Lower leg skin (tissue), 3 donors: ENCODE data around the gene HERPUD2.

ENCODE experiments used
- POLR2A ChIP-seq, 2 donors: fragments of 450-650 bp; IDR thresholded peaks; one replicate each; pipeline ENCODE4 v1.6.1; 2016 to 2017; ENCODE audit warnings: antibody characterized with exemption in 2 of 2, mild to moderate bottlenecking in 1 of 2, moderate library complexity in 1 of 2
- TF ChIP-seq, protein P1 (sequence below), 3 donors: fragments of 450-650 bp; IDR thresholded peaks; one replicate each; pipeline ENCODE4 v1.5.1; 2016; ENCODE audit warnings: antibody characterized with exemption in 3 of 3, mild to moderate bottlenecking in 3 of 3, moderate library complexity in 2 of 3

GRCh38 chr7:35738889-35739288 is 44.0 kb upstream of the HERPUD2 start:
- TF ChIP-seq, protein P1, sequence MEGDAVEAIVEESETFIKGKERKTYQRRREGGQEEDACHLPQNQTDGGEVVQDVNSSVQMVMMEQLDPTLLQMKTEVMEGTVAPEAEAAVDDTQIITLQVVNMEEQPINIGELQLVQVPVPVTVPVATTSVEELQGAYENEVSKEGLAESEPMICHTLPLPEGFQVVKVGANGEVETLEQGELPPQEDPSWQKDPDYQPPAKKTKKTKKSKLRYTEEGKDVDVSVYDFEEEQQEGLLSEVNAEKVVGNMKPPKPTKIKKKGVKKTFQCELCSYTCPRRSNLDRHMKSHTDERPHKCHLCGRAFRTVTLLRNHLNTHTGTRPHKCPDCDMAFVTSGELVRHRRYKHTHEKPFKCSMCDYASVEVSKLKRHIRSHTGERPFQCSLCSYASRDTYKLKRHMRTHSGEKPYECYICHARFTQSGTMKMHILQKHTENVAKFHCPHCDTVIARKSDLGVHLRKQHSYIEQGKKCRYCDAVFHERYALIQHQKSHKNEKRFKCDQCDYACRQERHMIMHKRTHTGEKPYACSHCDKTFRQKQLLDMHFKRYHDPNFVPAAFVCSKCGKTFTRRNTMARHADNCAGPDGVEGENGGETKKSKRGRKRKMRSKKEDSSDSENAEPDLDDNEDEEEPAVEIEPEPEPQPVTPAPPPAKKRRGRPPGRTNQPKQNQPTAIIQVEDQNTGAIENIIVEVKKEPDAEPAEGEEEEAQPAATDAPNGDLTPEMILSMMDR (IDR thresholded peaks at IDR 0.05), result no peak
- no peak for TF ChIP-seq POLR2A (IDR thresholded peaks at IDR 0.05)
